Measurements from ENCODE around the gene ZNF180.

DNA sequence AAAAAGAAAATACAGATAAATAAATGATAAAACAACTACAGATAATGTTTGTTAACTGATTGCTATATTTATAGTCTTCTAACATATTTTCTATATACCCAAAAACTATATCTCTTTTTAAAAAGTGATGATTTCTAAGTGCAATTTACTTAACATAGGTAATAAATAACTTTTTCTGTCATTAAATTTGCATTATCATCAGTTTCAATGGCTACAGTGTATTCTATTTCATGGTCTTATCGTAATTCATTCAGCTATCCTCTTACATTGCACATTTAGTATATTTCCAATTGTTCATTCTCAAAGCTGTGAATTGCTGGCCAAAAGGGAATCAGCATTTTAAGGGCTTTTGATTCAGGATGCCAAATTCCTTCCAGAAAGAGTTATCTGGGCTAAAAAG lies 3.6 kb downstream of the ZNF180 start:
- TF ChIP-seq, protein P1, sequence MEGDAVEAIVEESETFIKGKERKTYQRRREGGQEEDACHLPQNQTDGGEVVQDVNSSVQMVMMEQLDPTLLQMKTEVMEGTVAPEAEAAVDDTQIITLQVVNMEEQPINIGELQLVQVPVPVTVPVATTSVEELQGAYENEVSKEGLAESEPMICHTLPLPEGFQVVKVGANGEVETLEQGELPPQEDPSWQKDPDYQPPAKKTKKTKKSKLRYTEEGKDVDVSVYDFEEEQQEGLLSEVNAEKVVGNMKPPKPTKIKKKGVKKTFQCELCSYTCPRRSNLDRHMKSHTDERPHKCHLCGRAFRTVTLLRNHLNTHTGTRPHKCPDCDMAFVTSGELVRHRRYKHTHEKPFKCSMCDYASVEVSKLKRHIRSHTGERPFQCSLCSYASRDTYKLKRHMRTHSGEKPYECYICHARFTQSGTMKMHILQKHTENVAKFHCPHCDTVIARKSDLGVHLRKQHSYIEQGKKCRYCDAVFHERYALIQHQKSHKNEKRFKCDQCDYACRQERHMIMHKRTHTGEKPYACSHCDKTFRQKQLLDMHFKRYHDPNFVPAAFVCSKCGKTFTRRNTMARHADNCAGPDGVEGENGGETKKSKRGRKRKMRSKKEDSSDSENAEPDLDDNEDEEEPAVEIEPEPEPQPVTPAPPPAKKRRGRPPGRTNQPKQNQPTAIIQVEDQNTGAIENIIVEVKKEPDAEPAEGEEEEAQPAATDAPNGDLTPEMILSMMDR (conservative IDR thresholded peaks at IDR 0.05; ENCODE audit: low read length) = no peak
- no peak for TF ChIP-seq EZH2phosphoT487 (IDR thresholded peaks at IDR 0.05; ENCODE audit: borderline replicate concordance, low read depth, low read length)

Measured in OCI-LY7 (cell line).